Measurements from ENCODE around the gene RNASEH1.
A peak's percentile ranks its signal among the peaks of the same experiment; 100 is the strongest.

Gene RNASEH1

GRCh38 chr2:3558205-3559014 lies at the start of gene RNASEH1:
TSS of gene RNASEH1 (minus strand) at chr2:3558333. CDS start at chr2:3558260, 73 bp downstream.
- FAIRE-seq: peak; percentile 36

GRCh38 chr2:3606370-3607201 lies 48.5 kb upstream of the RNASEH1 start:
- no peak for FAIRE-seq

GRCh38 chr2:3606028-3606369 lies 47.9 kb upstream of the RNASEH1 start:
- no peak for FAIRE-seq

- FAIRE-seq: no peak
Measured at GRCh38 chr2:3604991-3605961, 47.1 kb upstream of the RNASEH1 start.

- FAIRE-seq: no peak
Measured at GRCh38 chr2:3604207-3604877, 46.2 kb upstream of the RNASEH1 start.

- FAIRE-seq: no peak
Measured at GRCh38 chr2:3603536-3604206, 45.5 kb upstream of the RNASEH1 start.

GRCh38 chr2:3602553-3603339 lies 44.6 kb upstream of the RNASEH1 start:
- no peak for FAIRE-seq

- no peak for FAIRE-seq
Measured at GRCh38 chr2:3601561-3602271, 43.6 kb upstream of the RNASEH1 start.

GRCh38 chr2:3600256-3600855 lies 42.2 kb upstream of the RNASEH1 start:
- FAIRE-seq: no peak

GRCh38 chr2:3598912-3599854 lies 41.0 kb upstream of the RNASEH1 start:
- no peak for FAIRE-seq

- no peak for FAIRE-seq
Measured at GRCh38 chr2:3598197-3598910, 40.2 kb upstream of the RNASEH1 start.

- no peak for FAIRE-seq
Measured at GRCh38 chr2:3597567-3597966, 39.4 kb upstream of the RNASEH1 start.

GRCh38 chr2:3596901-3597417 lies 38.8 kb upstream of the RNASEH1 start:
- FAIRE-seq: no peak

- FAIRE-seq: no peak
Measured at GRCh38 chr2:3595985-3596384, 37.9 kb upstream of the RNASEH1 start.

GRCh38 chr2:3595404-3595803 lies 37.3 kb upstream of the RNASEH1 start:
- FAIRE-seq: no peak

GRCh38 chr2:3594493-3595281 lies 36.6 kb upstream of the RNASEH1 start, which contains the start of gene COLEC11:
TSS of gene COLEC11 (plus strand) at chr2:3595112. CDS start at chr2:3604341, 9,229 bp downstream.
- no peak for FAIRE-seq

Data from colon (tissue), 2 donors.